ENCODE data around the gene MAGEB6.

Gene MAGEB6

GRCh38 chrX:26208012-26208411 is 15.8 kb downstream of the MAGEB6 start:
- Histone ChIP-seq H3K79me2 (no peaks in the 10 kb centered on the region), H3K4me3 (ENCODE audit: low read depth, low read length) (no peak overlapping the region), H3K4me1 (no peaks in the 10 kb centered on the region), H3K9ac (no peak overlapping the region), H3K27ac (no peak overlapping the region), H3K27me3 (ENCODE audit: control insufficient read depth, insufficient read depth, low read length) (no peaks in the 10 kb centered on the region), H2AFZ (no peak overlapping the region), H3K4me2 (ENCODE audit: low read length) (no peak overlapping the region), H3K36me3 (ENCODE audit: control insufficient read depth, insufficient read depth, low read length) (no peaks in the 10 kb centered on the region), H3K9me3 (ENCODE audit: control insufficient read depth, low read length) (no peaks in the 10 kb centered on the region)
- no peak for TF ChIP-seq CTCF (IDR thresholded peaks at IDR 0.05)

- H3K9ac ChIP-seq = no peak within 1 kb of the TSS
- H3K9me3 ChIP-seq (ENCODE audit: control insufficient read depth, low read length) = no peaks in the 10 kb centered on the region
- H2AFZ ChIP-seq = no peak within 1 kb of the TSS
- no peaks in the 10 kb centered on the region for H3K27me3 ChIP-seq (ENCODE audit: control insufficient read depth, insufficient read depth, low read length)
- TF ChIP-seq CTCF (IDR thresholded peaks at IDR 0.05) = no peak
- H3K4me1 ChIP-seq = no peaks in the 10 kb centered on the region
- no peak within 1 kb of the TSS for H3K4me3 ChIP-seq (ENCODE audit: low read depth, low read length)
- H3K36me3 ChIP-seq (ENCODE audit: control insufficient read depth, insufficient read depth, low read length) = no peaks in the 10 kb centered on the region
- no peak within 1 kb of the TSS for H3K27ac ChIP-seq
- no peaks in the 10 kb centered on the region for H3K79me2 ChIP-seq
- H3K4me2 ChIP-seq (ENCODE audit: low read length) = no peak within 1 kb of the TSS
Observed at GRCh38 chrX:26215869-26216268, 23.6 kb downstream of the MAGEB6 start, which contains the start of gene MAGEB5. Gene MAGEB5, plus strand, starts transcription at chrX:26216169. Its CDS starts 1,133 bp downstream, at chrX:26217302.

GRCh38 chrX:26219351-26219750 is 27.1 kb downstream of the MAGEB6 start:
- H3K79me2 ChIP-seq = no peaks in the 10 kb centered on the region
- no peak overlapping the region for H3K27ac ChIP-seq
- H3K4me2 ChIP-seq (ENCODE audit: low read length) = no peak overlapping the region
- no peak for TF ChIP-seq CTCF (IDR thresholded peaks at IDR 0.05)
- H3K27me3 ChIP-seq (ENCODE audit: control insufficient read depth, insufficient read depth, low read length) = no peaks in the 10 kb centered on the region
- H3K36me3 ChIP-seq (ENCODE audit: control insufficient read depth, insufficient read depth, low read length) = no peaks in the 10 kb centered on the region
- H3K4me3 ChIP-seq (ENCODE audit: low read depth, low read length) = no peak overlapping the region
- no peaks in the 10 kb centered on the region for H3K9me3 ChIP-seq (ENCODE audit: control insufficient read depth, low read length)
- no peak overlapping the region for H3K9ac ChIP-seq
- H3K4me1 ChIP-seq = no peaks in the 10 kb centered on the region
- no peak overlapping the region for H2AFZ ChIP-seq

- Histone ChIP-seq H3K4me2 (ENCODE audit: low read length) (no peak overlapping the region), H3K4me3 (ENCODE audit: low read depth, low read length) (no peak overlapping the region), H2AFZ (no peak overlapping the region), H3K79me2 (no peaks in the 10 kb centered on the region), H3K4me1 (no peaks in the 10 kb centered on the region), H3K9me3 (ENCODE audit: control insufficient read depth, low read length) (no peaks in the 10 kb centered on the region), H3K27ac (no peak overlapping the region), H3K9ac (no peak overlapping the region), H3K27me3 (ENCODE audit: control insufficient read depth, insufficient read depth, low read length) (no peaks in the 10 kb centered on the region), H3K36me3 (ENCODE audit: control insufficient read depth, insufficient read depth, low read length) (no peaks in the 10 kb centered on the region)
- no peak for TF ChIP-seq CTCF (IDR thresholded peaks at IDR 0.05)
Observed at GRCh38 chrX:26234177-26234576, 41.9 kb downstream of the MAGEB6 start.

Data from parathyroid adenoma (tissue), 2 donors.